Activated CD8-positive, alpha-beta T cell treated with anti-CD3 and anti-CD28 coated beads, Interleukin-2, amount 10 ng/mL, durations not matched to agents 7 days and 5 days (primary cell): ENCODE results near the gene SLC6A14. TPM values are rescaled to one million over a fixed set of nuclear protein-coding genes. Genes with fewer than 3 reads are reported as not detected.

Experiments used
- ATAC-seq: fragments of 150-1000 bp; cut with Tn5 transposase; one replicate; pipeline ENCODE4 v1.10.0; 2021; ENCODE audit warnings: moderate library complexity
- CTCF ChIA-PET: fragments of 350-600 bp; sonication (Branson Sonifier 250); formaldehyde crosslinking; loops from one replicate; lab custom pipeline; 2021; ENCODE audit warnings: antibody characterized with exemption; lab: Charles Lee
- POLR2A ChIA-PET: fragments of 350-600 bp; sonication (Branson Sonifier 250); formaldehyde crosslinking; loops from one replicate; lab custom pipeline; 2021; ENCODE audit warnings: antibody characterized with exemption; lab: Charles Lee
- DNase-seq: peaks from one replicate; pipeline ENCODE4 v3.0.0-alpha.2; 2020
- H3K27ac Mint-ChIP-seq: one replicate; pipeline ENCODE4 v1.8.0; 2021; ENCODE audit warnings: mild to moderate bottlenecking, mixed read lengths
- H3K27me3 Mint-ChIP-seq: one replicate; pipeline ENCODE4 v1.8.0; 2021; ENCODE audit warnings: low read depth, mixed read lengths
- H3K36me3 Mint-ChIP-seq: one replicate; pipeline ENCODE4 v1.8.0; 2021; ENCODE audit warnings: low read depth, mixed read lengths
- H3K4me1 Mint-ChIP-seq: one replicate; pipeline ENCODE4 v1.8.0; 2021; ENCODE audit warnings: low read depth, mixed read lengths
- H3K4me3 Mint-ChIP-seq: one replicate; pipeline ENCODE4 v1.8.0; 2021; ENCODE audit warnings: mild to moderate bottlenecking, mixed read lengths
- H3K9me3 Mint-ChIP-seq: one replicate; pipeline ENCODE4 v1.8.0; 2022; ENCODE audit warnings: mixed read lengths; ENCODE audit not compliant: insufficient read depth
- total RNA-seq, 2 experiments: library from RNA; stranded (reverse); gene quantifications; one replicate each; pipeline ENCODE4 v1.2.3, GENCODE V29; 2021

The SLC6A14 gene
- total RNA-seq, 2 experiments from 2014 or later: not detected

DNA sequence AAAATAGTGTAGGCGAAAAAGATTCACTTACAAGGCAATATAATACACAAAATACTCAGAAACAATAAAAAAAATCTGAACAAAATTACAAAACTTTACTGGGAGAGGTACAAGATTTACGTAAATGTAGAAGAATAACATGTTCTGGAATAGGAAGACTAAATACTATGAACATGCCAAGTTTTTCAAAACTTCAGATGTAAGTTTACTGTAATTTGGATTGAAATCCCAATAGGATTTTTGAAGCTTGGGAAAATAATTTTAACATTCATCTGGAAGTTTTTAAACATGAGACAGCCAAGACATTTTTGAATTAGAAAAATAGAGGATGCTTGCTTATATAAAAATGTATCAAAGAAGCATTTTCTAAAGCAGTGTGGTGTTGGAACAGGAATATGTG lies 56.9 kb downstream of the SLC6A14 start:
- no peak for ATAC-seq

DNA sequence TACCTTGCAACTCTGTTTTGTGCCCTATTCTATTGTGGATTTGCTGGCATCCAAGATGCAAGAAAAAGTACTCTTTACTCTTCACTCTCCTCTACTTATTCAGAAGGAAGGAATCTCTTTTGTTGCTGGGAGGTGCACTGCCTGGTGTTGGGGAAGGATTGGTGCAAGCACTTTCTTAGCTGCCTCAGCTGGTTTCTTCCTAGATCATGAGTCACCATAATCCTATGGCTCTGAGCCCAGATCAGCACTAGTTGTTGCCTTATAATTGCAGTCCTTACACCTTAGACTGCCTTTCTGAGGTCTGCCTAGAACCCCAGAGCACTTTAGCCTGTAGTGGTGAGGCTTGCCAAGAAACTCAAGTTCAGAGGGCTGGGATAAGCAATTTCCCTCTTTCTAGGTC lies 63.4 kb downstream of the SLC6A14 start:
- Mint-ChIP-seq H3K27ac (no peak overlapping the region), H3K4me1 (no peaks in the 10 kb centered on the region)
- POLR2A ChIA-PET: no interaction called here

More for the DNA sequence above, 56.9 kb downstream of the SLC6A14 start:
- Mint-ChIP-seq H3K27me3 (no peaks in the 10 kb centered on the region), H3K9me3 (no peaks in the 10 kb centered on the region), H3K36me3 (no peaks in the 10 kb centered on the region), H3K4me1 (no peaks in the 10 kb centered on the region), H3K27ac (no peak overlapping the region), H3K4me3 (no peak overlapping the region)
- no peak for DNase-seq
- ChIA-PET CTCF (no interaction called here), POLR2A (no interaction called here)

More for the DNA sequence above, 63.4 kb downstream of the SLC6A14 start:
- Mint-ChIP-seq H3K36me3 (no peaks in the 10 kb centered on the region), H3K9me3 (no peaks in the 10 kb centered on the region), H3K27me3 (no peaks in the 10 kb centered on the region), H3K4me3 (no peak overlapping the region)
- no peak for DNase-seq
- CTCF ChIA-PET: no interaction called here
- no peak for ATAC-seq

Other genes starting within 250 kb of the SLC6A14 start
- gene CT83, start 26.4 kb downstream of the SLC6A14 start, total RNA-seq: not detected